Astrocyte (in vitro differentiated cells and primary cell): ENCODE measurements around the gene DKC1. TPM values are rescaled to one million over a fixed set of nuclear protein-coding genes. Genes with fewer than 3 reads are reported as not detected.
A peak's percentile ranks its signal among the peaks of the same experiment; 100 is the strongest.

Source experiments
- DNase-seq: peaks from one replicate; pipeline ENCODE4 v3.0.0-alpha.2; 2010; ENCODE audit warnings: low read depth
- FAIRE-seq: peaks from 2 replicates; lab custom pipeline; 2011; peaks lifted over from hg19 to GRCh38; lab: Jason Lieb, UNC
- H2AFZ ChIP-seq: 2 replicates; pipeline ENCODE4 v1.6.0; 2012; ENCODE audit warnings: low read depth, low read length, inconsistent platforms
- H3K27ac ChIP-seq: 2 replicates; pipeline ENCODE4 v1.5.1; 2011; ENCODE audit warnings: low read depth, low read length, inconsistent platforms
- H3K27me3 ChIP-seq: 2 replicates; pipeline ENCODE4 v1.6.0; 2011; ENCODE audit warnings: low read length, inconsistent platforms; ENCODE audit not compliant: insufficient read depth
- H3K36me3 ChIP-seq: 2 replicates; pipeline ENCODE4 v1.5.1; 2011; ENCODE audit warnings: low read length, inconsistent platforms; ENCODE audit not compliant: insufficient read depth
- H3K4me1 ChIP-seq: 2 replicates; pipeline ENCODE4 v1.5.1; 2011; ENCODE audit warnings: low read length, inconsistent platforms; ENCODE audit not compliant: insufficient read depth
- H3K4me2 ChIP-seq: 2 replicates; pipeline ENCODE4 v1.6.0; 2012; ENCODE audit warnings: low read length, inconsistent platforms
- H3K4me3 ChIP-seq: 2 replicates; pipeline ENCODE4 v1.5.1; 2011; ENCODE audit warnings: low read depth, mild to moderate bottlenecking, low read length, inconsistent platforms; ENCODE audit not compliant: insufficient read depth
- H3K79me2 ChIP-seq: 2 replicates; pipeline ENCODE4 v1.6.0; 2012; ENCODE audit warnings: mild to moderate bottlenecking, low read length, inconsistent platforms; ENCODE audit not compliant: insufficient read depth
- H3K9ac ChIP-seq: 2 replicates; pipeline ENCODE4 v1.6.0; 2012; ENCODE audit warnings: mild to moderate bottlenecking, low read length, inconsistent platforms
- H3K9me3 ChIP-seq: 2 replicates; pipeline ENCODE4 v1.5.1; 2012; ENCODE audit warnings: low read depth, mild to moderate bottlenecking, low read length, inconsistent platforms; ENCODE audit not compliant: insufficient read depth
- H4K20me1 ChIP-seq: 2 replicates; pipeline ENCODE4 v1.6.0; 2012; ENCODE audit warnings: low read length, inconsistent platforms; ENCODE audit not compliant: insufficient read depth
- H3K27ac Mint-ChIP-seq: one replicate; pipeline ENCODE4 v1.8.0; 2021; ENCODE audit warnings: mild to moderate bottlenecking, mixed read lengths; ENCODE audit not compliant: unreplicated experiment
- H3K27me3 Mint-ChIP-seq: one replicate; pipeline ENCODE4 v1.8.0; 2021; ENCODE audit warnings: low read depth, mixed read lengths; ENCODE audit not compliant: unreplicated experiment
- H3K36me3 Mint-ChIP-seq: one replicate; pipeline ENCODE4 v1.8.0; 2021; ENCODE audit warnings: low read depth, mixed read lengths; ENCODE audit not compliant: unreplicated experiment
- H3K4me1 Mint-ChIP-seq: one replicate; pipeline ENCODE4 v1.8.0; 2021; ENCODE audit warnings: low read depth, mixed read lengths; ENCODE audit not compliant: unreplicated experiment
- H3K4me3 Mint-ChIP-seq: one replicate; pipeline ENCODE4 v1.8.0; 2021; ENCODE audit warnings: mild to moderate bottlenecking, moderate library complexity, mixed read lengths; ENCODE audit not compliant: unreplicated experiment
- H3K9me3 Mint-ChIP-seq: one replicate; pipeline ENCODE4 v1.8.0; 2021; ENCODE audit warnings: mild to moderate bottlenecking, mixed read lengths; ENCODE audit not compliant: unreplicated experiment
- CTCF ChIP-seq: IDR thresholded peaks from 2 replicates; pipeline ENCODE4 v1.5.1; 2011; ENCODE audit warnings: low read depth, mild to moderate bottlenecking, inconsistent platforms, low read length, moderate library complexity; ENCODE audit not compliant: insufficient read depth
- EZH2 ChIP-seq: IDR thresholded peaks from 2 replicates; pipeline ENCODE4 v1.6.1; 2012; ENCODE audit warnings: mild to moderate bottlenecking, low read length, inconsistent platforms; ENCODE audit not compliant: insufficient read depth
- total RNA-seq: library from RNA; stranded (reverse); gene quantifications from 2 replicates; pipeline ENCODE4 v1.2.1, GENCODE V29; 2021

DKC1 gene
- total RNA-seq, 1 donor from 2014 or later: 60.5 TPM

GRCh38 chrX:154791939-154792338 lies 29.3 kb downstream of the DKC1 start:
- H3K36me3 Mint-ChIP-seq: no peaks in the 10 kb centered on the region
- DNase-seq (no peak), FAIRE-seq (no peak)
- Histone ChIP-seq H3K36me3 (no peaks in the 10 kb centered on the region), H3K79me2 (no peaks in the 10 kb centered on the region), H2AFZ (no peak overlapping the region), H3K4me1 (no peaks in the 10 kb centered on the region), H3K9ac (no peak overlapping the region), H3K4me2 (no peak overlapping the region), H4K20me1 (no peaks in the 10 kb centered on the region), H3K4me3 (no peak overlapping the region), H3K27me3 (no peaks in the 10 kb centered on the region), H3K27ac (no peak overlapping the region), H3K9me3 (no peaks in the 10 kb centered on the region)
- H3K4me3 Mint-ChIP-seq: no peak overlapping the region
- H3K4me1 Mint-ChIP-seq: peaks cover 4% of the 10 kb centered on the region
- H3K9me3 Mint-ChIP-seq: peaks cover 3% of the 10 kb centered on the region
- H3K27me3 Mint-ChIP-seq: no peaks in the 10 kb centered on the region
- H3K27ac Mint-ChIP-seq: no peak overlapping the region
- TF ChIP-seq EZH2 (no peak), CTCF (no peak)

DNA sequence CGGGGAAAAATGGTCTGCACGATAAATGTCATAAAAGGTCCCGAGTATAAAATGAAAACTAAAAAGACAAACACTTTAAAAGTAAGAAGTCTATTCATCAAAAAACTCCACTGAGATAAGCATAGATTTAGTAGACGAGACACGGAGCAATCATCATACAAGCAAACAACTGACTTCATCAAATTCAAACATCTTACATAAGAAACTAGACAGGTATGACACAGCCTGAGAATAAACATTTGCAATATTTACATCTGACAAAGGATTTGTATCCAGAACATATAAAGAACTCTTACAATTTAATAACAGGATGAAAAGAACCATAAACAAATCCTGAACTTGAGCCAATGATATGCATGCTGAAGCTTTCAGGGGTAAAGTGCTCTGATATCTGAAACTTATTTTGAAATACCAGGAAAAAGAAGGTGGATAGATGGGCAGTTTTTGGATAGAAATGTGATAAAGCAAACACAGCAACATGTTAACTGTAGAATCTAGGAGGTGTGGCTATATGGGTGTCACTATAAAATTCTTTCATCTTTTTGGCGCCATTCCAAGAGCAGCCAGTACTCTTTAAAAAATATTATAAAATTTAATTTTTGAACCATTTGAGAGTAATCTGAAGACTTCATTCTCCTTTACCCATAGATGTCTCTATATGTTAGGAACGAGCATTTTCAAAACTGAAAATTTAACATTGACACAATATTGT lies 30.6 kb downstream of the DKC1 start:
- no peak overlapping the region for H2AFZ ChIP-seq
- no peak overlapping the region for H3K27ac ChIP-seq
- H3K27ac Mint-ChIP-seq: no peak overlapping the region
- no peaks in the 10 kb centered on the region for H3K27me3 ChIP-seq
- DNase-seq (no peak), FAIRE-seq (no peak)
- no peaks in the 10 kb centered on the region for H3K36me3 ChIP-seq
- no peak for TF ChIP-seq CTCF
- no peak for TF ChIP-seq EZH2
- H3K36me3 Mint-ChIP-seq: no peaks in the 10 kb centered on the region
- H3K9ac ChIP-seq: no peak overlapping the region
- H3K4me2 ChIP-seq: no peak overlapping the region
- peaks cover 3% of the 10 kb centered on the region for H3K9me3 Mint-ChIP-seq
- H3K4me1 ChIP-seq: peaks cover 4% of the 10 kb centered on the region
- H3K4me1 Mint-ChIP-seq: peaks cover 7% of the 10 kb centered on the region
- H3K9me3 ChIP-seq: no peaks in the 10 kb centered on the region
- H4K20me1 ChIP-seq: no peaks in the 10 kb centered on the region
- no peak overlapping the region for H3K4me3 Mint-ChIP-seq
- no peaks in the 10 kb centered on the region for H3K79me2 ChIP-seq
- H3K4me3 ChIP-seq: no peak overlapping the region
- no peaks in the 10 kb centered on the region for H3K27me3 Mint-ChIP-seq

DNA sequence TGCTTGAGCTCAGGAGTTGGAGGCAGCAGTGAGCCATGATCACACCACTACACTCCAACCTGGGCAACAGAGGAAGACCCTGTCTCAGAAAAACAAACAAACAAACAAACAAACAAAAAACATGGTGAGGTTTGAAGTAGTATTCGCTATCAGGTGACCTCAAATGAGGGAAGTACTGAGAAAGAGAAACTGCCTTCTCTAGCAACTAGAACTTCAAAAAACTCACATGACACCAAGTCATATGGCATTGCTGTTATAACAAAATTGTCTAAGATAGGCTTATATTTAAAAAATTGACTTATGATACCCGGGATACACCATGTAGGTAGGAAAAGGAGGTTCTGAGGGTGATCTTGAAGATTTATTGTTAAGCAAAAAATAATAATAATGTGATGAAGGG lies 32.4 kb downstream of the DKC1 start:
- Histone ChIP-seq H3K4me2 (no peak overlapping the region), H4K20me1 (no peaks in the 10 kb centered on the region), H3K36me3 (no peaks in the 10 kb centered on the region), H3K27me3 (no peaks in the 10 kb centered on the region), H3K4me3 (no peak overlapping the region), H2AFZ (no peak overlapping the region), H3K9ac (no peak overlapping the region), H3K9me3 (no peaks in the 10 kb centered on the region), H3K79me2 (no peaks in the 10 kb centered on the region), H3K4me1 (peaks cover 12% of the 10 kb centered on the region), H3K27ac (no peak overlapping the region)
- H3K27ac Mint-ChIP-seq: no peak overlapping the region
- no peak for TF ChIP-seq CTCF
- no peak for TF ChIP-seq EZH2
- no peaks in the 10 kb centered on the region for H3K27me3 Mint-ChIP-seq
- no peak for DNase-seq
- no peaks in the 10 kb centered on the region for H3K36me3 Mint-ChIP-seq
- H3K4me3 Mint-ChIP-seq: no peak overlapping the region
- H3K9me3 Mint-ChIP-seq: peaks cover 3% of the 10 kb centered on the region
- FAIRE-seq: peak; percentile 94
- peaks cover 13% of the 10 kb centered on the region for H3K4me1 Mint-ChIP-seq
